Inferior parietal cortex (tissue), 1 donor: Measurements from ENCODE around the gene TWIST2.

Experiments
- DNase-seq: peaks from one replicate; pipeline ENCODE4 v3.0.0-alpha.2; 2016; ENCODE audit errors: extremely low spot score

Gene TWIST2

DNA sequence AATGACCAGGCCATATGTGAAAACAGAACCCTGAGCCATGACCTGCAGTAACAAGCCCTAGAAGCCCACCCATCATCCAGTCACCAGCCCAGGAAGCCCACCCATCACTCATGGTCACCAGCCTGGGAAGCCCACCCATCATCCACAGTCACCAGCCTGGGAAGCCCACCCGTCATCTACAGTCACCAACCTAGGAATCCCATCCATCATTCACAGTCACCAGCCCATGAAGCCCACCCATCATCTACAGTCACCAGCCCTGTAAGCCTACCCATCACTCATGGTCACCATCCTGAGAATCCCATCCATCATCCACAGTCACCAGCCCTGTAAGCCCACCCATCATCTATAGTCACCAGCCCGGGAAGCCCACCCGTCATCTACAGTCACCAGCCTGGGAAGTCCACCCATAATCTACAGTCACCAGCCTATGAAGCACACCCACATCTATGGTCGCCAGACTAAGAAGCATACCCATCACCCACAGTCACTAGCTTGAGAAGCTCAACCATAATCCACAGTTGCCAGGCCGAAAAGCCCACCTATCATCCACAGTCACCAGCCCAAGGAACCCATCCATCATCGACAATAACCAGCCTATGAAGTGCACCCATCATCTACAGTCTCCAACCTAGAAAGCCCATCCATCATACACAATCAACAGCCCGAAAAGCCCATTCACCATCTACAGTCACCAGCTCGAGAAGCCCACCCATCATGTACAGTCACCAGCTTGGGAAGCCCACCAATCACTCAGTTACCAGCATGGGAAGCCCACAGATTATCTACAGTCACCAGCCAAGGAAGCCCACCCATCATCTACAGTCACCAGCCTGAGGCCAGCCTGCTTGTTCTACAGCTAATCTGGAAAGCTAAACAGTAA is 91.9 kb downstream of the TWIST2 start:
- no peak for DNase-seq

DNA sequence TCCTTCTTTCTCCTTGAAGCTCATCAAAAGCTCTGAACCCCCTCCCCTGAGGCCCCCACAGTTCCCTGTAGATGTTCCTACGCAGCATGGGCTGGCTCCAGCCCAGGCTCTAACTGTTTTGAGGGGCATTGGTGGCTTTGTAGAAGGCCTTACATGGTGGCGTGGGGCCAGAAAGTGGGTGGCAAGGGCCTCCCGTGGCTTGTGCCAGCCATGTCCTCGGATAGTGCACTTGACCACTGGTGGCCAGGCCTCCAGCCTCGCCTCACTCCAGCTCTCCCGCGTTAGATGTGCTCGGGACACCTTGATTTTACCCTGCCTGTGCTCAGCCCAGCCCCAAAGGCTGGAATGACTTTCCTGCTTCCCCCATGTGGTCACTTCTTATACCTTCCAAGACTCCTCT is 92.9 kb downstream of the TWIST2 start:
- no peak for DNase-seq

DNA sequence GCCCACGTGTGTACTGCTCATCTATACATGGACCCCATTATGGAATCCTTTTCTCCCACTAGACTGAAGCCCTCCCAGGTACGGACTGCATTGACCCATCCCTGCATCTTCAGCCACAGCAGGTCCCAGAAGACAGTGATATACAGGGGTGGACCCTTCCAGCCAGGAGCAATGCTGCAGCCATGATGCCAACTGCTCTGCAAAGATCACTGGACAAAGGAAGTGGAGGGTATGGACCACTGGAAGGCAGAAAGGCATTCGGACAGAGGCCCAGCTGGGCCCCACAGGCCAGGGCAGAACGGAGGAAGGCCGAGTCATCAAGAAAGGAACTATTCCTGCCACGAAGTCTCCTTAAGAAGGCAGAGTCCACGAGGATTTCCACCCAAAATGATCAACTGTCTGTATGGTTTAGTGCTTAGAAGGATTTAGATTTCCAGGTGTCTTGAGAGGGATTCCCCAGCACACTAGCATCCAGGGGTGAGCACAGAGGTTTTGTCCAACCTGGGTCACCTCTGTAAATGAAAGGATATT is 93.4 kb downstream of the TWIST2 start:
- DNase-seq: no peak

DNA sequence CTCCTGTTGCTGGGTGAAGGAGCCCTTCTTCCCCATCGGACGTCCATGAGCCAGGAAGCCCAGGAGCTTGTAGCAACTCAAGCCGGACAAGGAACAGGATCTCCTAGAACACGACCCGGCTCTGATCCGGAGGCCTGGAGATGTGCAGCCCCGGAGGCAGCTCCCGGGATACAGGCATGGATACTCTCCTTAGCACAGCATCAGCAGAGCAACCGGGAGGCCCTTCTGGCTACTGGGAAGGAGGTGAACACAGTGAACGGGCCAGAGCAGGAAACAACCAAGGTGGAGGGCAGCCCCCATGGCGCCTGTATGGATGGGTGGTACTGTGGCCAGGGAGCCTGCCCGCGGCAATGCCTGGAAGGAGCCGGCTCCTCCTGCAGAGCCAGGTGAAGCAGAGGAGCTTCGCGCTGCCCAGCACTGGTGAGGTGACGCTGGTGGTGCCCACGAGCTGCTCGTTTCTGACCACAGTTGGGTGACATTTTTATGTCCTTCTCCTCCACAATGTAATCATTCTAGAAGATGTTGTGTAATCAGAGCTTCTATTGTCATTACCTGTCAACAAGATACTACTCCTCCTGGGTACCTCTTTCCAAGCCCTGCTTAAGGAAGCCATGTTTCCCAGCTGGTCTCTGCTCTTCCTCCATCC is 94.3 kb downstream of the TWIST2 start:
- no peak for DNase-seq

DNA sequence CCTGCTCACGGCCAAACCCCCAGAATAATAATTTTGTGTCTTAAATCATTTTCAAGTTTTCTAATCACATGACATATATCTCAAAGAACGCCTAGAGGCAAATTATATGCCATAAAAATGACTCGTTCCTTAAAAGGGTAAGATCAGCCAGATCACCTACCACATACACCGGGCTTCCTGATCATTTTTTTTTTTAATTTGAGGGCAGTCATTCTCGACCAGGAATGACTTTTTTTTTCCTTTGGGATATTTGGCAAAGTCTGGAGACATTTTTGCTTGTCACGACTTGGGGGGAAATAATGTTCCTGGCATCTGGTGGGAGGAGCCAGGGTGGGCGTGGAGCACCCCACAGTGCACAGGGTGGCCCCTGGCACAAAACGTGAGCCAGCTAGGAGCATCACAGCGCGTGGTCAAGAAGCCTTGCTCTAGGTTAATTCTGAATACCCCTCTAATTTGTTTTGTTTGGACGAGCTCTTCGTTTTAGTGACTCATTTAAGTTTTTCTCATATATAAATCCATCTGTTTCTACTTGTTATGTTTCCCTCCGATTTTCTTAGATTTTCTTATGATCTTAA is 94.9 kb downstream of the TWIST2 start:
- DNase-seq: no peak

DNA sequence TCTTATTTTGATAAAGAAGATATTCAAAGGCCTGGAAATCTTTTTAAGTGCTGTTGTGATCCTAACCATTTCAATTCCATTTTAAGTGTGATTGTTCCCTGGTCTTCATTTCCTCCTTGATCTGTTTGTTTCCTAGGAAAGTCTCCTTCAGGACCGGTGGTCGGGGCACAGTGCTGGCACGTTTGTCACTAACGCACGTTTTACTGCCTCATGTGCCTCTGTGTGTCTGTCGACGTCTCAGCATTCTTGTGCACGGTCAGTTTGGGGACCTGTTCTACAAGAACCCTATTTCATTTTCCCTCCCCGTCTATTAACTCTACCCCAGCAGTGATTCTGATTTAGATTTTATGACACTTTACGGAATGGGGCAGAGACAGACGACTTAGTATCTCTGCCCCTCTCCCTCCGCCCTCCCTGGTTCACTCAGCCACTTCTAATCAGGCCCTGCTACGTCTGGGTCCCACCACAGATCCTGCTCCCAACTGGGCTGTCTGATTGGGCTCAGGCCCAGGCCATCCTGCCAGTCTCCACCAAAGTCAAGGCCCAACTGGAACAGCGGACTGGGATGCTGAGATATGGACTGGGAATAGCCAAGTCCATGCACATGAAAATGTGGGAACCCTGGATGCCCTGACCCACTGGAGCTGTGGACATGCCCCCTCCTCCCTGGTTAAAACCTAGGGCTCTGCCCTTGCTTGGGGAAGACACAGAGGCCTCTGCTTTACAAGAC is 95.6 kb downstream of the TWIST2 start:
- DNase-seq: no peak

DNA sequence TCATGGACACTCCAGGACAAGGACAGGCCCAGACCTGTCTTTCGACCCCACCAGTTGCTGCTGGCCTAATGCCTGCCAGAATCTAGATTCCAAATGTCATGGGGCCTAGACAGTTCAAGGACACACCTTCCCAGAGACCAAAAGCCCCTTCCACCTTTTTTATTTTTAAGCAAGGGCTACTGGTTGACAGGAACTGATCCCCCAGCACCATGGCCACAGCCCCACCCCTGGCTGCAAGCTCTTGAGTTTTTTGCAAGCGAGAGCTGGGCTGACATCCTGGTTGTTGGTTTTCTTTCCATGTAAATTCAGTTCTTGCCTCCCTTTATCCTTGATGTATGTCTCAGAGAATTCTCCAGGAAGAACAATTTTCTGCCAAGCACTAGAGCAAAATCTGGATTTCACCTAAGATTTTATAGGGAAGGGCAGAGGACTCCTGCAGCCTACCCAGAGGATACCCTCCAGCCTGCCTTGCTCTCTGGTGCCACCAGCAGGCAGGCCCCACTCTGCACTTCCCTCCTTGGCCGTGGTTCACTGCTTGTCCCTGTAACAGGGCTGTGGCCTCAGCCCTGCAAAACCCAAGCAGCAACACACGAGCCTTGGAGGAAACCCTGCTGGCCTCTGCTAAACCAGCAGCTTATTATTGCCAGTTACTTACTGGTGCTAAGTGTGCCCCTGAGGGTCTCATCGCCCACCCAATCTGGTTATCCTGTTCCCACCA is 97.7 kb downstream of the TWIST2 start:
- peak; percentile 17 for DNase-seq

DNA sequence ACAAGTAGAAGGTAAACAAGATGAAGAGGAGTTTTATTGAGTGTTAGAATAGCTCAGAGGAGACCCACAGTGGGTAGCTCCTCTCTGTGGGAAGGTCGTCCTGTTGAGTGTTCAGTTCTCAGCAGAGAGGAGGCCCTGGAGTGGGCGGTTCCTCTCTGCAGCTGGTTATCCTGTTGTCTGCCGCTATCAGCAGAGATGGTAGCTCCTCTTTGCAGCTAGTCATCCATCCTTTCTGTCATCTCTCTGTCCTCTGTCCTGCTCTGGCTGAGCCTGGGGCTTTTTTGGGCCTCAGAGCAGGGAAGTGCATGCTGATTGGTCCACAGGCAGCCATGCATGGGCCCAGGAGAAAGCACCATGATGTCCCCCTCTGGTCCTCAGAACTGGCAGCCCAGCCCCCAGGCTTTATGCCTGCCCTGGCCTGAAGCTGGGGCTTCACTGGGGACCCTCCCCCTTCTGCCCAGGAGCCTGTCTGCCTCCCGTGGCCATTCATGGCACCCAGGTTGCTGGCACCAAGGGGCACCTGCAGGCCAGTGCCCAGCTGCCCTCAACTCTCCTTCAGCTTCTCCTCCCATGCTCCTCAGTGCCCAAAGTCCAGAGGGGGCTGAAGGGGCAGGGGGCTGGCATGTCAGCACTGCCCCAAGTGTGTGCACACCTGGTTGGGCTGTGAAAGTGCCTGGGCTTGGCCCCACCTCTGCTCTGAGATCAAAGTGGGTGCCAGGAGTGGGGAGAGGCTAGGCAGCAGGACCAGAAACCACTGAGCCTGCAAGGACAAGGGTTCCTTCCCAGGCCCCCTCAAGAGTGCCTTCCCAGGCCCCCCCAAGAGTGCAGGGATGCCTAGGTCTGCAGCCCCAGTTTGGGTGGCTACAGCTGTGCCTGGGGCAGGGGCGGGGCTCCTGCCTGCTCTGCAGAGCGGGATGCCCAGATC is 98.7 kb downstream of the TWIST2 start:
- DNase-seq: no peak

DNA sequence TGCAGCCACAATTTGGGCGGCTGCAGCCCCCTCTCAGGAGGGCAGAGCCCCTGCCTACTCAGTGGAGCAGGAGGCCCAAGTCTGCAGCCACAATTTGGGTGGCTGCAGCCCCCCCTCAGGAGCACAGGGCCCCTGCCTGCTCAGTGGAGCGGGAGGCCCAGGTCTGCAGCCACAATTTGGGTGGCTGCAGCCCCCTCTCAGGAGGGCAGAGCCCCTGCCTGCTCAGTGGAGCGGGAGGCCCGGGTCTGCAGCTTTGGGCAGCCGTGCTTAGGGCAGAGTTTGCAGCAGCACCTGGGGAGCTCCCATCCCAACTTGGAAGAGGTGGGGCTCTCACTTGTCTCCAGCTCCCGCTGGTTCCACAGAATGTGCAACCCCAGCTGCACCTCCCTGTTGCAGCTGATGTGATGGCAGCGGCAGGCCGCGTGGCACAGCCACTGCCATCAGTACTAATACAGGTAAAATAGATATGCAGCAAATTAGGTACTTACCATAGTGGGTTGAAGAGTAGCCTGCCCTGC is 99.4 kb downstream of the TWIST2 start:
- no peak for DNase-seq

DNA sequence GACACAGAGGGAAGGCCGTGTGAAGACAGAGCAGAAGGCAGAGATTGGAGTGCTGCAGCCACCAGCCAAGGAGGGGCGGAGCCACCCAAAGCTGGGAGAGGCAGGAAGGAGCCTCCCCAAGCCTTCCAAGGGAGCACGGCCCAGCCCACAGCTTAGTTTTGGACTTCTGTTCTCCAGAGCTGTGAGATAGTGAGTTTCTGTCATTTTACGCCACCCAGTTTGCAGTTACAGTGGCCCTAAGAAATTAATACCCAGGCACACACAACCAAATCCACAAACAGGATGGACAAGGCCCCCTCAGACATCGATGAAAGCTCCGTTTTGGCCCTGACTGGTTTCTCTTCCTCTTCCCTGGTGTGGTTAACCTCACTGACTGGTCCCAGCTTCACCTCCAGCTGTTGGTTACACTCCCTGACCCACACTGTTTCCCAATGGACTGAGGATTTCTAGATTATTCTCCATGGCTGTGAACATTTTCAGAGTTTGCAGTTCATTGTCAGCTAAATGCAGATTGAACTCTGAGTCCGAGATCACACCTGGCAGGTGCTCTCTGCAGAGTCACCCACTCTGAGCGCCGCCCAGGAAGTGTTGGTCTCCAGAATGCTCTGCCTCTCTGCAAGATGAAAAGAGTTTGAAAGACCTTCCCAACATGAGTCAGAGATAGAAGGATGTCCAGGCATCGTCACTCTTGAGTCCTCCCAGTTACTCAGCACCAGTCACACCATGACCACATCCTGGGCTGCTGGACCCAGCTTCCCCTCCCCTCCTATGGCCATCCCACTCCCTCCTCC is 100.2 kb downstream of the TWIST2 start:
- DNase-seq: no peak

DNA sequence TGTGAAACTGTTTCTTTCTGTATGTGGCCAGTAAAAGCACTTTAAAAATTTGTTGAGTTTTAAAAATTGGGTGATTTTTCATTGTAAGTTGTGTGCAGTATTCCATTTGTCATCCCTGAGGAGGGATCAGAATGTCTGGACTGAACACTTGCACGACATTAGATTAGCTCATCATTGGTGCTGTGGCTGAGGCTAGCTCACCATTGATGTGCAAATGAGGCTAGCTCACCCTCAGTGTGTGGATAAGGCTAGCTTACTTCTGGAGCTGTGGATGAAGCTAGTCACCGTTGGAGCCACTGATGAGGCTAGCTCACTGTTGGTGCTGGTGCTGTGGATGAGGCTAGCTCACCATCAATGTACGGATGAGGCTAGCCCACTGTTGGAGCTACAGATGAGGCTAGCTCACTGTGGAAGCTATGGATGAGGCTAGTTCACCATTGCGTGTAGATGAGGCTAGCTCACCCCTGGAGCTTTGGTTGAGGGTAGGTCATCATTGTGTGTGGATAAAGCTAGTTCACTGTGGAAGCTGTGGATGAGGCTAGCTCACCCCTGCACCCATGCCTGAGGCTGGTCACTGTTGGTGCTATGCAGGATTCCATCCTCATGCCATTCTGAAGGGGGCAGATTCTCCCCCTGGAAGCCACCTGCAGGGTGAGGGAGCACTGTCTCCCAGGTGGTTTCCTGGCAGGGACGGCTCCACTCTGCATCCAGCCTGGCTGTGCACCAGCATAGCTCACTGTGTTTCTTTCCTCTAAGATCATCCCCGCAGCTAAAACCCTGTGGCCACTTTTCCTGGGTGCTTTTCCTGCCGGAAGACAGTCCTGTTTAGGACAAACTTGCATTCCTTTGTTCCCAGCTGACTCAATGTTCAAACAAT is 101.1 kb downstream of the TWIST2 start:
- no peak for DNase-seq

DNA sequence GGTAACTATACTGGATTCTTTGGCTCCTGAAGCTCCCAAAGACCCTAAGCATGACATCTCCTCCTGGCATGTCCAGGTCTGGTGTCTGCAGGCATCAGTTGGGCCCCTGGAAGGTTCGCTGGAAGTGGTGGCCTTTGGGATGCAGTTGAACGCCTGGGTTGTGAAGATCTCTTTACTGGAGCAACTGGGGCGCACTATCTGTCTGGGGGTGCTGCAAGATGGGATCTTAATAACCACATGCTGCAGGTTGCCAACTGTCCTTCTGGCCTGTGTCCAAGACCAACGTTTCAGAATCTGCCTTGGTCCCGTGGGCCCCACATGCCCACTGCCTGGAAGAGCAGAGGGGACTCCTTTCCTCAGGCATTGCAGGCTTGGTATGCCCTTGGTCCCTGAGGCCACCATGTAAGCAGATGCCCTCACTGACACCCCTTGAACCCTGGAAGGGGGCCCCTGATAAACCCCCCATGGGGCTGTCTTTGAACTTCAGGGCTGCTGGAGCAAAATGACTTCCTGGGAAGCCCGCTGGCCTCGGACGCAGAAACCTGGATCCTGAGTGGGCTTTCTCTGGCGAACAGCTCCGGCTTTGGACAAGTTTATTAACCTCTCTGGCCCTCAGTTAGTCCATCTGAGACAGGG is 101.9 kb downstream of the TWIST2 start:
- DNase-seq: no peak

DNA sequence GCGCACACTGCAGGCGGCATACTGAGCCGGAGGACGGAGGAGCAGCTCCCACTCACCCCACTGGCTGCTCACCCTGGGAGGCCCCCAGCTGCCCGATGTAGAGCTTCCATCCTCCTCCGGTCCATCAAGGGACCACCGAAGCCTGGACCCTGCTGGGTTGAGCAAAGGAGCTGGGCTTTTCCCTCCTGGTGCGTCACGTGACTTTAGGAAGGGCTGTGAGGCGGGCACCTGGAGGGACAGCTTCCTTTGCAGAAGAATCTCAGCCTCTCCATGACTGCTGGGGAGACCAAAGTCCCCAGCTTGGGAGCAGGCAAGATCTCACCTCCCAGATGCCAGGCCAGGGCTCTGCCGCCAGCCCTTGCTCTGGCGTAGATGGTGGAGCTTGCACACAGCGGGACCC is 102.7 kb downstream of the TWIST2 start:
- no peak for DNase-seq

DNA sequence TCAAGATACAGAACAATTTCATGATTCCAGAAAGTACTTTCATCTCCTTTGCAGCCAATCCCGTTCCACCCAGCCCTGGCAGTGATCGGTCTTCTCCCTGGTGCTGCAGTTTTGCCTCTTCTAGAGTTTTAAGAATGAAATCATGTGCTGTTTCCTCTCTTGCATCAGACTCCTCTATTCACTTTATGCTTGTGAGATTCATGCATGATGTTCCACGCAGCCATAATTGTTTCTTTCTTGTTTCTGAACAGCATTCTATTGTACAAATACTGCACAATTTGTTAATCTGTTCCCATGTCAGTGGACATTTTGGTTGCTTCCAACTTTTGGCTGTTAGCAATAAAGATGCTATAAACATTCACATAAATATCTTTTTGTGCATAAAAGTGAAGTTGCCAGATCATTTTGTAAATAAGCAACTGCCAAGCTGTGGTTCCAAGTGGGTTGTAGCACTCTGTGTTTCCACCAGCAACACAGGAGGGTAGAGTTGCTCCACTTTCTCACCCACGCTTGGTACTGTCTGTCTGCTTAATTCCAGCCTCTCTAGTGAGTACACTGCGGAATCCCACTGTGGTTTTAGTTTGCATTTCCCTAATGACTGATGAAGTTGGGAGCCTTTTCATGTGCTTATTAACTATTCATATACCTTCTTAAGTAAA is 104.5 kb downstream of the TWIST2 start:
- peak; percentile 18 for DNase-seq

DNA sequence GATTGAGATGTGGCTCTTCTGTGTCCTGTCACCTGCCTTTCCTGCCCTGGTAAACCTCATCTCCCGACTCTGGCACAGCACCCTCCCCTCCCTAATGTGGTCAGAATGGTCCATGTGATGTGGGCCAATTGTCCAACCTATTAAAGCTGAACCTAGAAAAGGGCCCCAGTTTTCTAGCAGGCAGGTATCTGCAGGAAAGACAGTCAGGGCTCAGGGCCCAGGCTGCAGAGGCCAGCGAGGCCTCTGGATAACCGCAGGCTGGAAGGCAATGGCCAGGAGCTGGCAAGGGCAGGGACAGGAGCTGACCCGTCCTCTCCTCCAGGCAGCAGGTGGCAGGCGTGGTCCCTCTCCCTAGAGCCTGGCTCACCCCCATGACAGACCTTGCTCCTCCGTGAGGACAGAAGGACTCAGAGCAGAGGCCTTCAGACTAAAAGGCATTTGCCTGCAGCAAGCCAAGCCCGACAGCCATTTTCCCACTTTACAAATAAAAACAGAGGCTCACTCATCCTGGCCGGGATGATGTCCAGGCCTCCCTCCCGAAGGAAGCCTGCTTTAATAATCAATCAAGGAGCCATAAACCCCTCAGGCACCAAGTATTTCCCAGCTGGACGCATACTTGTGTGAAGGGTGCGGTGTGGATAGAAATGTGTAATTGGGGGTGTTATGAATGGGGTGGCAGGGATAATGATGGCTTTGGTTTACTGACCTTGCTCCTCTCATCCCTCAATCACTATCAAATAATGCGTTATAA is 107.1 kb downstream of the TWIST2 start:
- no peak for DNase-seq
